HG03175 (cell line): ENCODE measurements around the gene OR1K1.
"Not testable (repeated sequence)": the region's sequence is repeated elsewhere in the genome, so short reads cannot be mapped to it uniquely, and the experiment has no call there.

ENCODE experiments used
- ATAC-seq: cut with Tn5 transposase; IDR thresholded peaks from one replicate; pipeline ENCODE4 v1.9.1; 2021; ENCODE audit warnings: mild to moderate bottlenecking, moderate library complexity; ENCODE audit not compliant: unreplicated experiment

OR1K1 gene, protein sequence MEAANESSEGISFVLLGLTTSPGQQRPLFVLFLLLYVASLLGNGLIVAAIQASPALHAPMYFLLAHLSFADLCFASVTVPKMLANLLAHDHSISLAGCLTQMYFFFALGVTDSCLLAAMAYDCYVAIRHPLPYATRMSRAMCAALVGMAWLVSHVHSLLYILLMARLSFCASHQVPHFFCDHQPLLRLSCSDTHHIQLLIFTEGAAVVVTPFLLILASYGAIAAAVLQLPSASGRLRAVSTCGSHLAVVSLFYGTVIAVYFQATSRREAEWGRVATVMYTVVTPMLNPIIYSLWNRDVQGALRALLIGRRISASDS

DNA sequence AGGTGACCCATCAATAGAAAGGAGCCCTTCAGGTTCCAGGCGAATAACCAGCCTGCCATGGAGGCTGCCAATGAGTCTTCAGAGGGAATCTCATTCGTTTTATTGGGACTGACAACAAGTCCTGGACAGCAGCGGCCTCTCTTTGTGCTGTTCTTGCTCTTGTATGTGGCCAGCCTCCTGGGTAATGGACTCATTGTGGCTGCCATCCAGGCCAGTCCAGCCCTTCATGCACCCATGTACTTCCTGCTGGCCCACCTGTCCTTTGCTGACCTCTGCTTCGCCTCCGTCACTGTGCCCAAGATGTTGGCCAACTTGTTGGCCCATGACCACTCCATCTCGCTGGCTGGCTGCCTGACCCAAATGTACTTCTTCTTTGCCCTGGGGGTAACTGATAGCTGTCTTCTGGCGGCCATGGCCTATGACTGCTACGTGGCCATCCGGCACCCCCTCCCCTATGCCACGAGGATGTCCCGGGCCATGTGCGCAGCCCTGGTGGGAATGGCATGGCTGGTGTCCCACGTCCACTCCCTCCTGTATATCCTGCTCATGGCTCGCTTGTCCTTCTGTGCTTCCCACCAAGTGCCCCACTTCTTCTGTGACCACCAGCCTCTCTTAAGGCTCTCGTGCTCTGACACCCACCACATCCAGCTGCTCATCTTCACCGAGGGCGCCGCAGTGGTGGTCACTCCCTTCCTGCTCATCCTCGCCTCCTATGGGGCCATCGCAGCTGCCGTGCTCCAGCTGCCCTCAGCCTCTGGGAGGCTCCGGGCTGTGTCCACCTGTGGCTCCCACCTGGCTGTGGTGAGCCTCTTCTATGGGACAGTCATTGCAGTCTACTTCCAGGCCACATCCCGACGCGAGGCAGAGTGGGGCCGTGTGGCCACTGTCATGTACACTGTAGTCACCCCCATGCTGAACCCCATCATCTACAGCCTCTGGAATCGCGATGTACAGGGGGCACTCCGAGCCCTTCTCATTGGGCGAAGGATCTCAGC lies at the start of gene OR1K1:
TSS of gene OR1K1 (plus strand) at position 58 of the 995 bp plus-strand sequence. CDS start at position 58, 0 bp downstream.
- no peak for ATAC-seq

DNA sequence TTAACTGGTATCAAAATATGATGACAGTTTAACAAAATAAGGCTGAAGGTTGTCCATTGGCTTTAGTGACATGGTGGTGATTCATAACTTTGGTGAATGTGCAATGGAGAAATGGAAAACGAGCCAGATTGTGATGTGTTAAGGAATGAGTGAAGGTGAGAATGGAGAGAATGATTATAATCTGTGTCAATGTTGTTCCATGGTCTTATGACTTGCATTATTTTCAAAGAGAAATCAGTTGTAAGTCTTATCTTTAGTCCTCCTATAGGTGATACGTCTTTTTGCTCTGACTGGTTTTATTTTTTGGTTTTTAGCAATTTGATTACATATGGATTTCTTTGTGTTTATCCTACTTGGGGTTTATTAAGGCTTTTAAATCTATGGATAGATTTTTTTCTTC lies 45.1 kb upstream of the OR1K1 start:
- ATAC-seq, result no peak

DNA sequence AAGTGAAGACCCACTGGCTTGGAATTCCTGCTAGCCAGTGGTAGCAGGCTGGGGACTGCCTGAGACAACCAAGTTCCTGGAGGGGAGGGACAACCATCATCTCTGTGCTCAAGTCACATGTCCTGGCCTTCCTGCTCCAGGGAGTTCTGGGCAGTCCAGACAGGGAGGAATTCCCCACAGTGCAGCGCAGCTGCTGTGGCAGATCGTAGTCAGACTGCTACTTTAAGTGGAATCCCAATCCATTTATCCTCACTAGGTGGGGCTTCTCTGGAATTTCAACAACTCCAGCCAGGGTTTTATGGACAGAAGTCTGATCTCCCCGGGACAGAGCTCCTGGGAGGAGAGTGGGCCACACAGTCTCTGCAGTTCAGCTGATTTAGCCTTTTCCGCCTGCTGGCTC lies 32.1 kb upstream of the OR1K1 start:
- no peak for ATAC-seq

DNA sequence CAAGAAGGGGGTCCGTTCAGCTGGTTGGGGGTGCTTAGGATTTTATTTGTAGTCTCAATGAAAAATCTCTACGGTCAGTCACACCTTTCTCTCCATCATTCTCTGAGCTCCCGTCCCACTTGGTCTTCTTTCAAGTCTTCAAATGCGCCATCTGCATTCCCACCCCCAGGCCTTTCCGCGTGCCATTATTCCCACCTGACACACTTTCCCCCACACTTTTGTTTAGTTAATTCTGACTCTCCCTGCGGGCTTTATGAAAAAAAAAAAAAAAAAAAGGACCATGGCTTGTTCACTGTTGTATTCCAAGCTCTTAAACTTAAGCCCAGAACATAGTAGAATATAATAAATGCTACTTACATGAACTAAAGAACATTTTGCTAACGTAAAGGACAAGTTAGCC lies 22.9 kb upstream of the OR1K1 start:
- no peak for ATAC-seq

DNA sequence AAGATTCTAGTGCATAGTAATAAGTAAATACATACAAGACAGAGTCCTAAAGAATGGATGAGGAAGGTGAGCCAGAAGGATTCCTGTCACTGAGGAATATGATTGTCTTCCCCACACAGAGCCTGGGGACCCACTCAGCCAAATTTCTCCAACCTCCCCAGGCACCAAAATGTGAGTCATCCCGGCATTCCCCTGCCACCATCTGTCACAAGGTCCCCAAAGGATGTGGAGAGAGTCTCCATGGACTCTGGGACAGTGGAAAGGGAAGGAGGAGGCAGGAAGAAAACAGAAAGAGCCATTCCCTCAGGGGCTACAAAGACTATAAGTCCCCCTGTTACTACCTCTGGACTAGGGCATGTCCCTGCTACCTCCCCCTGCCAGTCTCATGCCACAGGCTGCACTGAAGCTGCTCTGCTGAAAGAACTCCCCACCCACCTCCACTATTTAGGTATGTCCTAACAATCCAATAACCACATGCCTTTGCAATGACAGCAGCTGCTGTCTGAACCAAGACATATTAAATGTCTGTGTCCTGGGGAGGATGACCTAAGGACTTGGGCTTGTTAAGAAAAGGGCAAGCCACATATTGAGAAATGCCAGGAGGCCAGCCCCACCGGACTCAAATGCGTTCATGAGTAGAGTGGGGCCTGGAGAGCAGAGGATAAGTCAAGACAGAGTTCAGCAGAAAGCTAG lies 21.8 kb upstream of the OR1K1 start:
- ATAC-seq, result no peak

DNA sequence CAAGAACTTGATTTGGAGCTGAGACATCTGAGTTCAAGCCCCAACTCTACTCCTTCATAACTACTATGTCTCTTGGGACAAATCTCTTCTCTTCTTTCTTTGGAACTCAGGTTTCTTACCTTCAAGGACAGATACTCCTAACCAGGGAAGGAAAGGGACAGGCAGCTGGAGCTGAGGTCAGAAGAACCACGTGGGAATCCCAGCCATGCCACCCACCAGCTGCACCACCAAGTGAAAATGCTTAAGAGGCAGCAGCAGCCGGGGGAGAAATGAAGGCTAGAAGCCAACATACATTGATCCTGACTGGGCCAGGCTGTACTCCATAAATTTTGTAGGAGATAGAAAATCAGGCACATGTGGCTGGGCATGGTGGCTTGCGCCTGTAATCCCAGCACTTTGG lies 20.7 kb upstream of the OR1K1 start:
- ATAC-seq, result no peak

DNA sequence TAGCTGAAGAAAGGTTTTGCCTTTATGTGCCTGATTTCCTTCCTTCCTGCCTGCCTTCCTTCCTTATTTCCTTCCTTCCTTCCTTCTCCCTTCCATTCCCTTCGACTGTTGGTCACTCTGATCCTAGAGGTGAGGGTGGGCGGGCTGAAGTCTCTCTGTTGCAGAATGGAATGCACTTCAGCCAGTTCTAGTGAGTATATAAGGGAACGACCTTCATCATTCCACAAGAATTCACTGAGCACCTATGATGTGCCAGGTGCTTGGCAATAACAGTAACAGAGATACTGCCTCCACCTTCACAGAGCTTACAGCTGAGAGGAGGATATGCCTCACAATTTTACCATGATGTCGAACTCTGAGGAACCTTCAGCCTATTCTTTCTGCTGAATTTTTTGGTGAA lies 19.9 kb upstream of the OR1K1 start:
- no peak for ATAC-seq

DNA sequence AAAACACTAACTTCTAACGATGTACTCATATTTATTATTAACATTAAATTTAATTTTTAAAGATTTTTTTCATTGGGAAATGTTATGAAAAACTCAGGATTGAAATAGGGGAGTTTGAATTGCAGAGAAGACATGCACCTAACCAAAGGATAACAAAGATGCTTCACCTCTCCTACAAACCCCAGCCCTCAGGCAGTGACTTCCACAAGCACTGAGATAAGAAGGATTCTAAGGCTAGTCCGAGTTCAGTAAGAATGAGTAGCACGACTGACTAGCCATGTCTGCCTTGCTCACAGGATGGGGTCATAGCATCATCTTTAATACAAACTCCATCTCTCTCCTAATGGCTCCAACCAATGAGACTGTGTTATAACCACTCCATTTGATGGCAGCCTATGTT lies 18.3 kb upstream of the OR1K1 start:
- ATAC-seq, result no peak

DNA sequence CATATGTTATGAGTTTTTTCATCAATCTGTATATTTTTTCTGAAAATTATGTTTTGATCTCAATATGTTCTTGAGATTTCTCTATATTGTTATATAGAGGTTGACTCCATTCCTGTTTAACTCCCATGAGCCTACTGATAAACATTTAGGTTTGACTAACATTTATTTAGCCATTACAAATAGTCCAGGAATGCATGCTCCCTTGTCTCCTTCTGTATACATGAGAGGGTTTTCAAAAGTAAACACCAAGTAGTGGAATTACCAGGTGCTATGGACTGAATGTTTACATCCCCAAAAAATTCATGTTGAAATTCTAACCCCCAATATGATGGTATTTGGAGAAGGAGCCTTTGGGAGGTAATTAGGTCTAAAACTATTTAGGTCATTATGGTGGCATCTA lies 14.7 kb upstream of the OR1K1 start:
- no peak for ATAC-seq

DNA sequence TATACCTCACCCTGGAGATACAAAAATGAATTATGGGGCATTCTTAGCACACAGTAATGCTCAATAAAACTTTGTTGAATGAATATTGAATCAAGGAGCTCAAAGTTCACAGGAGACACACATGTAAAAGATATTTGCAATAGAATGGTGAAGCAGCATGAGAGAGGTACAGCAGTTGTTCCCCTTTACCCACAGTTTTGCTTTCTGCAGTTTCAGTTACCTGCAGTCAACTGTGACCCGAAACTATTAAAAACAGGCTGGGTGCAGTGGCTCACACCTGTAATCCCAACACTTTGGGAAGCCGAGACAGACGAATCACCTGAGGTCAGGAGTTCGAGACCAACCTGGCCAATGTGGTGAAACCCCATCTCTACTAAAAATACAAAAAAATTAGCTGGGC lies 13.6 kb upstream of the OR1K1 start:
- ATAC-seq, result no peak

DNA sequence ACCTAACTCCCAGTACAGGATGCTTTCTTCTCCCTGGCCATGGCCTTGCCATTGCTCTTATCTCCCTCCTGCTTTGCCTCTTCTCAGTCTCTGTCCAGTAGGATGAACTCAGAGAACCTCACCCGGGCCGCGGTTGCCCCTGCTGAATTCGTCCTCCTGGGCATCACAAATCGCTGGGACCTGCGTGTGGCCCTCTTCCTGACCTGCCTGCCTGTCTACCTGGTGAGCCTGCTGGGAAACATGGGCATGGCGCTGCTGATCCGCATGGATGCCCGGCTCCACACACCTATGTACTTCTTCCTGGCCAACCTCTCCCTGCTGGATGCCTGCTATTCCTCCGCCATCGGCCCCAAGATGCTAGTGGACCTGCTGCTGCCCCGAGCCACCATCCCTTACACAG lies 11.1 kb upstream of the OR1K1 start, which contains the start of gene OR5C1:
TSS of gene OR5C1 (plus strand) at position 103 of the 400 bp plus-strand sequence. CDS start at position 103, 0 bp downstream.
- no peak for ATAC-seq

DNA sequence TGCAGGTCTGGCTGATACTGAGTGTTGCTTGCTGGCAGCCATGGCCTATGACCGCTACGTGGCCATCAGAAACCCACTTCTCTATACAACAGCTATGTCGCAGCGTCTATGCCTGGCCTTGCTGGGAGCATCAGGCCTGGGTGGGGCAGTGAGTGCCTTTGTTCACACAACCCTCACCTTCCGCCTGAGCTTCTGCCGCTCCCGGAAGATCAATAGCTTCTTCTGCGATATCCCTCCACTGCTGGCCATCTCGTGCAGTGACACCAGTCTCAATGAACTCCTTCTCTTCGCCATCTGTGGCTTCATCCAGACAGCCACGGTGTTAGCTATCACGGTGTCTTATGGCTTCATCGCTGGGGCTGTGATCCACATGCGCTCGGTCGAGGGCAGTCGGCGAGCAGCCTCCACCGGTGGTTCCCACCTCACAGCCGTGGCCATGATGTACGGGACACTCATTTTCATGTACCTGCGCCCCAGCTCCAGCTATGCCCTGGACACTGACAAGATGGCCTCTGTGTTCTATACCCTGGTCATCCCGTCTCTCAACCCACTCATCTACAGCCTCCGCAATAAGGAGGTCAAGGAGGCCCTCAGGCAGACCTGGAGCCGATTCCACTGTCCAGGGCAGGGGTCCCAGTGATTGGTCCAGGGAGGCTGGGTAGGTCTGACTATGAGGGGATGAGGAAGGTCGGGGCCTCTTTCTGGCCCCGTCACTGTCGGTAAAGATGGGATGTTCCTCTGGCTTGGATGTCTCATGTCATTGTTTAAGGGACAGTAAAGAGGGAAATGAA lies 10.5 kb upstream of the OR1K1 start:
- no peak for ATAC-seq

DNA sequence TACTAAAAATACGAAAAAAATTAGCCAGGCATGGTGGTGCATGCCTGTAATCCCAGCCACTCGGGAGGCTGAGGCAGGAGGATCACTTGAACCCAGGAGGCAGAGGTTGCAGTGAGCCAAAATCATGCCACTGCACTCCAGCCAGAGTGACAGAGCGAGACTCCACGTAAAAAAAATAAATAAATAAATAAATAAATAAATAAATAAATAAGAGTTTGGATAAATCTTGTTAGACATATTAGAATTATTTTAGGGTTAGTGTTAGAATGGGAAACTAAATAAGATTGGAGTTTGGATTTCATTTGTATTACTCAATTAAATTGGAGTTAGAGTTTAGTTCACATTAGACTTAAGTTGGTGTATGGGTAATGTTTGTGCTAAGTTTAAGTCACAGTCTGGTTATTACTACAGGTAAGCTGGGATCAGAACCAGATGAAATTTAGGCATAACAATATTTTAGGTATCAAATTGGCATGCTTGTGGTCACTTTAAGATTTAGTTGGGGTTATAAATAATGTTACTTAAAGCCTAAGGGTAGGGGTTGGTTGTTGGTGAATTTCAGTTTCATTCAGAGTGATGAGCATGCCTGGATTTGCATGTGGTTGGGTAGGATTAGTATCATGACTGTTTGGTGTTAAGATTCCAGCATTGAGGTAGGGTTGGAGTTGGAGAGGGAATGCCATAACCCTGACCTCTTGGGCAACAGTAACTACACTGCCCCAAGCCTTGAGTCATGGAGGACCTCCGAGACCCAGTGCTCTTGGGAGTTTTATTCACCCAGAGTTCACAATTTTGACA lies 7.9 kb upstream of the OR1K1 start:
- ATAC-seq, result no peak

DNA sequence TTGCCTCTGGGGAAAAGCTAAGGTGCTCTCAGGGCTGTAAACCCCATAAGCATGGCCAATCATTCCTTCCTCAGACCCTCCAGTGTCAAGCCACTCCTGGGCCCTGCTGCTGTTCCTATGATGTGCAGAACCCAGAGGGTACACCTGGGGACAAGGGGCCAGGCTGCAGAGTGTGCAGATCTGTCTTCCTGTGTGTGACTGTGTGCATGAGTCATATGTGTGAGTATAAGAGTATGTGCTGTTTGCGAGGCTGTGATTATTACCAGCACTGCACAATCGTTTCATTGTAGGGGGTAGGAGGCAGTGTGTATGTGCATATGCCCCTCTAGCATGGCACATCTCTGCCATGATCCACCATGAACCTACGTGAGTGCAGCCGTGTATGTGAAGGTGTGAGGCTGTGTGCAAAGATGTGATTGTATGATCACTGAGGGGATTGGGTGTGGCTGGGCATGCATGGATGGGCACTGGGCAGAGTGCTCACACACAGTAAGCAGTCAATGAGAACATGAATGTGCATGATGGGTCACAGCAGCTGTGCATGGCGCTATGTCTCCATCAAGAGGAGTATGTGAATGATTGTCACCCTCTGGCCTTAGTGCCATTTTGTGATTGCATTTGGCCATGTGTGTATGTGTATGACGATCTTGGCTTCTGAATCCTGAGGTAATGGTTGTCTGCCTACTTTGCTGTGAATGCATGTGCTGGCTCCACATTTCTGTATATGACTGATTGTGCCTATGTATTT lies 2.4 kb upstream of the OR1K1 start:
- no peak for ATAC-seq

DNA sequence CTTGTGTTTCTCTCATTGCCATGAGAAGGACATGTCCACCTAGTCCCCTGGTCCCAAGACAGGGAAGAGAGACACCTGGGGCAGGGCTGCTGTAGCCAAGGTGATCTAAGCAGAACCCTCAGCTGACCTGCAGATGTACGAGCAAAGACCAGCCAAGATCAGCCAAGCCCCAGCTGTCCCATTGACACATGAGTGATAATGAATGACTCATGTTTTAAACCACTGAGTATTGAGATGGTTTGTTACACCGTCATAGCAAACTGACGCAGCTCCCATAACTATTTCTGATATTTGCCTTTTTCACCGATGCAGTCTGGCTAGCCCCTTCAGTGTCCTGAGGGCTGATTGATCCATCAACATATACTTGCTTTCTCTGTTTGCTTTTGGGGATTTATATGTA lies 6.7 kb downstream of the OR1K1 start:
- no peak for ATAC-seq

DNA sequence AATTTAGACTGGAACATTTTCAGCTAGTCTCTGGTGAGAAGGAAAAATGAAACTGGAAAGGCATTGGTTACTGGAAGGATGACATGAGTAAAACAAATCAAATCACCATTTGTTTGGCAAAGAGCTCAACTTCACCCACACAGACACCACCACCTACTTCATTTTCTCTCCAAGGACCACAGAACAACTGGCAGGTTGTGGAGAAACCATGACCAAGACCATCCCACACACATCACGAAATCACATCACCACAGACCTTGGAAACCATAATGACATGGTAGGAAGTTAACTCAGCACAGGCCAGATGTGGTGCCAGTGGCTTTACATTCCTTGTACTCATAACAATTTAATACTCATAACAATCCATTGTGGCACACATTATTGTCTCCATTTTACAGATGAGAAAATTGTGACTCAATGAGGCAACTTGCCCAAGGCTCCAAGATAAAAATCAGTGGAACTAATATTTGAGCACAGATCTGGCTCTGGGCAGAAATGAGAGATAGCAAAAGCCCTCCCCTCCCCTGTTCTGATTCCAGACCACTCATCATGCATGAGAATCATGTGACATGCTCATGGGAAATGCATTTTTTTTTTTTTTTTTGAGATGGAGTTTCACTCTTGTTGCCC lies 7.5 kb downstream of the OR1K1 start:
- no peak for ATAC-seq

DNA sequence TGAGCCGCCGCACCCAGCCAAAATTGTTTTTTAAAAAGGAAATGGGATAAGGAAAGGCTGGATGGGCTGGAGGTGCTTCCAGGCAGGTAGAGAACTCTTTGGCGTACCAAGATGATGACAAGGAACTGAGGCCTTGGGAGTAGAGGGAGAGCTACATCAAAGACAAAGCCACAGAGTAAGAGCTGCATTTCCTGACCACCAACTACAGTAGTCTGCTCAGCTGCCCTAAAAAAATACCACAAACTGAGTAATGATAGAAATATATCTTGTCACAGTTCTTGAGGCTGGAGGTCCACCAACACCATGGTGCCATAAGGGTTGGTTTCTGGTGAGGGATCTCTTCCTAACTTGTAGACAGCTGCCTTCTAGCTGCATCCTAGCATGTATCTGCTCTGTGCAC lies 8.2 kb downstream of the OR1K1 start:
- ATAC-seq, result no peak

DNA sequence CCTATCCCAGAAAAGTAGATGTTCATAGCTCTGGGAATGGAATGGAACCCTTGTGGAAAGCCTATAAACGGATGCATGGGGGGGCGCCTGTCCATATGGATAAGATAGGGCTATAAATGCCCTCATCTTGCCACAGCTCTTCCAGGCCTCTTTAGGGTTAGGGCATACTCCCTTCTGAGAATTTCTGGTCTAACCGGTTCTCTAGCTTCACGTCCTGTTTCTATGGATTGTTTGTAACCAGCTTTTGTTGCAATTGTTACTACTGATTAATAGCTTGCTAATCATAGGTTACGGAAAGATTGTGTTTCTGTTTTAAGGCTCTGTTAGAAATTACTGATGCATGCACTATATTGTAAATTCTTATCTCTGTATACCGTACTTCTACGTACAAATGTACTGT lies 9.3 kb downstream of the OR1K1 start:
- ATAC-seq, result not testable (repeated sequence)
